ENCODE data around the gene RBM26.

The RBM26 gene

GRCh38 chr13:79442706-79443105 lies 36.7 kb upstream of the RBM26 start:
- Histone ChIP-seq H3K4me1 (ENCODE audit: control insufficient read depth, insufficient read depth, low read length) (peaks cover 7% of the 10 kb centered on the region), H3K9me3 (ENCODE audit: control insufficient read depth, low read length) (no peaks in the 10 kb centered on the region), H3K36me3 (ENCODE audit: control insufficient read depth, insufficient read depth, low read length) (no peaks in the 10 kb centered on the region), H3K27ac (ENCODE audit: insufficient read depth, low read depth, low read length, poor library complexity, severe bottlenecking) (no peak overlapping the region), H3K27me3 (ENCODE audit: control insufficient read depth, insufficient read depth, low read length, poor library complexity, severe bottlenecking) (no peaks in the 10 kb centered on the region), H3K4me3 (ENCODE audit: insufficient read depth, low read depth, low read length) (no peak overlapping the region)
- no CpG with 5 or more reads among the region's 3 CpGs for WGBS, 2 experiments

- no peaks in the 10 kb centered on the region for H3K27me3 ChIP-seq (ENCODE audit: control insufficient read depth, insufficient read depth, low read length, poor library complexity, severe bottlenecking)
- H3K9me3 ChIP-seq (ENCODE audit: control insufficient read depth, low read length), result no peaks in the 10 kb centered on the region
- no peaks in the 10 kb centered on the region for H3K36me3 ChIP-seq (ENCODE audit: control insufficient read depth, insufficient read depth, low read length)
- WGBS, 2 experiments, result 100% methylated on average over 1 of the region's 1 CpG; no CpG with 5 or more reads in 1 of the 2 experiments
- no peak overlapping the region for H3K27ac ChIP-seq (ENCODE audit: insufficient read depth, low read depth, low read length, poor library complexity, severe bottlenecking)
- H3K4me3 ChIP-seq (ENCODE audit: insufficient read depth, low read depth, low read length), result no peak overlapping the region
- peaks cover 7% of the 10 kb centered on the region for H3K4me1 ChIP-seq (ENCODE audit: control insufficient read depth, insufficient read depth, low read length)
Observed at GRCh38 chr13:79442221-79442620, 36.2 kb upstream of the RBM26 start.

- Histone ChIP-seq H3K4me1 (ENCODE audit: control insufficient read depth, insufficient read depth, low read length) (no peaks in the 10 kb centered on the region), H3K27me3 (ENCODE audit: control insufficient read depth, insufficient read depth, low read length, poor library complexity, severe bottlenecking) (no peaks in the 10 kb centered on the region), H3K36me3 (ENCODE audit: control insufficient read depth, insufficient read depth, low read length) (no peaks in the 10 kb centered on the region), H3K9me3 (ENCODE audit: control insufficient read depth, low read length) (no peaks in the 10 kb centered on the region), H3K27ac (ENCODE audit: insufficient read depth, low read depth, low read length, poor library complexity, severe bottlenecking) (no peak overlapping the region), H3K4me3 (ENCODE audit: insufficient read depth, low read depth, low read length) (no peak overlapping the region)
- 84 to 86% methylated on average over 5 of the region's 5 CpGs for WGBS, 2 experiments
Observed at GRCh38 chr13:79440958-79441528, 35.0 kb upstream of the RBM26 start.

DNA sequence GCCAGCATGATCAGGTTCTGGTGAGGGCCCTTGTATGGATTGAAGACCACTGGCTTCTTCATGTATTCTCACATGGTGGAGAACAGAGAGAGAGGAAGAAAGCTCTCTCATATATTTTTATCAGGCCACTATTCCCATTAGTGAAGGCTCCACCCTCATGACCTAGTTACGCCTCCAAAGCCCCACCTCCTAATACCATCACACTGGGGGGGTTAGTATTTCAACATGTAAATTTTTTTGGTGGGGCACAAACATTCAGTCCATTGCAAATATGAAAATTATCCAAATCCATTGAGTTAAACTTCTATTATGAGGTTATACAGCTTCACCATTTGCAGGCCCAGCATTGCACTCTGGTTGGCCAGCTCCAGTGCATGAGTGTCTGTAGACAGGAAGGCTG lies 33.2 kb upstream of the RBM26 start:
- WGBS, 2 experiments, result 100% methylated on average over 1 of the region's 1 CpG; no CpG with 5 or more reads in 1 of the 2 experiments
- Histone ChIP-seq H3K4me1 (ENCODE audit: control insufficient read depth, insufficient read depth, low read length) (no peaks in the 10 kb centered on the region), H3K9me3 (ENCODE audit: control insufficient read depth, low read length) (no peaks in the 10 kb centered on the region)

GRCh38 chr13:79435561-79435990 lies 29.5 kb upstream of the RBM26 start:
- Histone ChIP-seq H3K27me3 (ENCODE audit: control insufficient read depth, insufficient read depth, low read length, poor library complexity, severe bottlenecking) (no peaks in the 10 kb centered on the region), H3K36me3 (ENCODE audit: control insufficient read depth, insufficient read depth, low read length) (no peaks in the 10 kb centered on the region), H3K9me3 (ENCODE audit: control insufficient read depth, low read length) (no peaks in the 10 kb centered on the region), H3K4me3 (ENCODE audit: insufficient read depth, low read depth, low read length) (no peak overlapping the region), H3K4me1 (ENCODE audit: control insufficient read depth, insufficient read depth, low read length) (no peaks in the 10 kb centered on the region), H3K27ac (ENCODE audit: insufficient read depth, low read depth, low read length, poor library complexity, severe bottlenecking) (no peak overlapping the region)
- WGBS, 2 experiments, result 100% methylated on average over 1 of the region's 1 CpG; no CpG with 5 or more reads in 1 of the 2 experiments

More for the DNA sequence above, 33.2 kb upstream of the RBM26 start:
- Histone ChIP-seq H3K27ac (ENCODE audit: insufficient read depth, low read depth, low read length, poor library complexity, severe bottlenecking) (no peak overlapping the region), H3K4me3 (ENCODE audit: insufficient read depth, low read depth, low read length) (no peak overlapping the region), H3K36me3 (ENCODE audit: control insufficient read depth, insufficient read depth, low read length) (no peaks in the 10 kb centered on the region), H3K27me3 (ENCODE audit: control insufficient read depth, insufficient read depth, low read length, poor library complexity, severe bottlenecking) (no peaks in the 10 kb centered on the region)

DNA sequence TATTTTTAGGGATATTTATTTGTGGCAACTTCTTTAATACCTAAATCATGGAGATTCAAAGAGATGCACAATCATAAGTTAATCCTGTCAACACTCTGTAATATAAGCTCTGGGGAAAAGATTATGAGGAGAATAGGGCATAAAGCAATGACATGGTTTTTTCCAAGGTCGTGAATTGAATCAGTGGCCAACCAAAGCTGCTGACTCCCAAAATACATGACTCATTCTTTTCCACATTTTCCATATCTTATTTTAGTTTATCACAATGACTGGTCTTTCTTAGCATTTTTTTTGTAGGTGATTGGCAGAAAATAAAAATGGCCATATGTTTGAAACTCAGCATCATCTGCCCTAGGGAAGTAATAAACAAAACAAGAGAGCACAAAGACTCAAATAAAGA lies 28.5 kb upstream of the RBM26 start:
- H3K27me3 ChIP-seq (ENCODE audit: control insufficient read depth, insufficient read depth, low read length, poor library complexity, severe bottlenecking), result no peaks in the 10 kb centered on the region
- WGBS, 2 experiments, result 93 to 94% methylated on average over 1 of the region's 1 CpG
- no peaks in the 10 kb centered on the region for H3K4me1 ChIP-seq (ENCODE audit: control insufficient read depth, insufficient read depth, low read length)
- H3K36me3 ChIP-seq (ENCODE audit: control insufficient read depth, insufficient read depth, low read length), result no peaks in the 10 kb centered on the region
- no peak overlapping the region for H3K4me3 ChIP-seq (ENCODE audit: insufficient read depth, low read depth, low read length)
- no peaks in the 10 kb centered on the region for H3K9me3 ChIP-seq (ENCODE audit: control insufficient read depth, low read length)
- no peak overlapping the region for H3K27ac ChIP-seq (ENCODE audit: insufficient read depth, low read depth, low read length, poor library complexity, severe bottlenecking)

DNA sequence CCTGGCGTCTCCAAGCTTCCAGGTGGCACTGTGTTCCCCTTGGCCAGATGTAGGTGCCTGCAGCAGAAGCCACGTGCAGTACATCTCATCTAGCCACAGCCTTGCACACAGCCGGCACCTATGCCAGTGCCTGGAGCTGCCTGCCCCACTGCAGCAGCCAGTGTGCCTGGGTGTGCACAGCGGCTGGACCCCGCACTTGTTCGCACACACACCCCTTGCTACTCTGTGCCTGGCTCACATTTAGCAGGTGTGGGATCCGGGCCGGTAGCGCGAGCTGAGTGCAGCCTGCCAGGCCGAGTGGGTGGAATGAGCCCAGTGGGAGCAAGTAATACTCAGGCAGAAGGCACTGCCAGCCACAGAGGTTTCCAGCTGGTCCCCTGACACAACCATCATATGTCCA lies 26.9 kb upstream of the RBM26 start:
- 97% methylated on average over 11 of the region's 11 CpGs for WGBS, 2 experiments
- Histone ChIP-seq H3K27ac (ENCODE audit: insufficient read depth, low read depth, low read length, poor library complexity, severe bottlenecking) (no peak overlapping the region), H3K27me3 (ENCODE audit: control insufficient read depth, insufficient read depth, low read length, poor library complexity, severe bottlenecking) (no peaks in the 10 kb centered on the region), H3K36me3 (ENCODE audit: control insufficient read depth, insufficient read depth, low read length) (no peaks in the 10 kb centered on the region), H3K9me3 (ENCODE audit: control insufficient read depth, low read length) (no peaks in the 10 kb centered on the region), H3K4me1 (ENCODE audit: control insufficient read depth, insufficient read depth, low read length) (no peaks in the 10 kb centered on the region), H3K4me3 (ENCODE audit: insufficient read depth, low read depth, low read length) (no peak overlapping the region)

- Histone ChIP-seq H3K36me3 (ENCODE audit: control insufficient read depth, insufficient read depth, low read length) (no peaks in the 10 kb centered on the region), H3K4me1 (ENCODE audit: control insufficient read depth, insufficient read depth, low read length) (peaks cover 5% of the 10 kb centered on the region), H3K9me3 (ENCODE audit: control insufficient read depth, low read length) (no peaks in the 10 kb centered on the region), H3K27me3 (ENCODE audit: control insufficient read depth, insufficient read depth, low read length, poor library complexity, severe bottlenecking) (no peaks in the 10 kb centered on the region), H3K27ac (ENCODE audit: insufficient read depth, low read depth, low read length, poor library complexity, severe bottlenecking) (no peak overlapping the region), H3K4me3 (ENCODE audit: insufficient read depth, low read depth, low read length) (no peak overlapping the region)
- WGBS, 2 experiments, result 93 to 94% methylated on average over 6 of the region's 6 CpGs
Observed at GRCh38 chr13:79432086-79432485, 26.0 kb upstream of the RBM26 start.

- Histone ChIP-seq H3K36me3 (ENCODE audit: control insufficient read depth, insufficient read depth, low read length) (no peaks in the 10 kb centered on the region), H3K9me3 (ENCODE audit: control insufficient read depth, low read length) (no peaks in the 10 kb centered on the region), H3K27ac (ENCODE audit: insufficient read depth, low read depth, low read length, poor library complexity, severe bottlenecking) (no peak overlapping the region), H3K4me1 (ENCODE audit: control insufficient read depth, insufficient read depth, low read length) (peaks cover 5% of the 10 kb centered on the region), H3K4me3 (ENCODE audit: insufficient read depth, low read depth, low read length) (no peak overlapping the region), H3K27me3 (ENCODE audit: control insufficient read depth, insufficient read depth, low read length, poor library complexity, severe bottlenecking) (no peaks in the 10 kb centered on the region)
Observed at GRCh38 chr13:79429309-79429708, 23.3 kb upstream of the RBM26 start.

- no peaks in the 10 kb centered on the region for H3K27me3 ChIP-seq (ENCODE audit: control insufficient read depth, insufficient read depth, low read length, poor library complexity, severe bottlenecking)
- no peak overlapping the region for H3K27ac ChIP-seq (ENCODE audit: insufficient read depth, low read depth, low read length, poor library complexity, severe bottlenecking)
- peaks cover 5% of the 10 kb centered on the region for H3K4me1 ChIP-seq (ENCODE audit: control insufficient read depth, insufficient read depth, low read length)
- H3K36me3 ChIP-seq (ENCODE audit: control insufficient read depth, insufficient read depth, low read length), result no peaks in the 10 kb centered on the region
- WGBS, 2 experiments, result 100% methylated on average over 1 of the region's 2 CpGs; no CpG with 5 or more reads in 1 of the 2 experiments
- H3K4me3 ChIP-seq (ENCODE audit: insufficient read depth, low read depth, low read length), result no peak overlapping the region
- no peaks in the 10 kb centered on the region for H3K9me3 ChIP-seq (ENCODE audit: control insufficient read depth, low read length)
Observed at GRCh38 chr13:79427883-79428282, 21.8 kb upstream of the RBM26 start.

DNA sequence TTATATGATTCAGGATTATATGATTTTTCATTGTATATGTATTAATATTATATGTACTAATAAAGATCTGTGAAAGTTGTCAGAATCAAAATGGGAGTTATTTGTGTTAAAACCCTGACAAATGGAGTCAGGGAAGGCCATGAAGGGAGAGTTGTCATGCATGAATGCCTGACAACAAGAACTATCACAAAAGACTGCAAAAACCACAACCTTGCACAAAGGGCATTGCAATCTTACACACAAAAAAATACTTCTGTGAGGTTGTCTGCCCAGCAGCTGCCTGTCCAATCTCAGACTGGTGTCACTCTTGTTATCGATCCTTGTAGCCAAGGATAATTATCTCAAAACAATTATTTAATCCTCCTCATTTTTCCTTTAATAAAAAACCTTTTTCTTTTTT lies 21.2 kb upstream of the RBM26 start:
- Histone ChIP-seq H3K4me1 (ENCODE audit: control insufficient read depth, insufficient read depth, low read length) (peaks cover 5% of the 10 kb centered on the region), H3K4me3 (ENCODE audit: insufficient read depth, low read depth, low read length) (no peak overlapping the region), H3K27me3 (ENCODE audit: control insufficient read depth, insufficient read depth, low read length, poor library complexity, severe bottlenecking) (no peaks in the 10 kb centered on the region), H3K27ac (ENCODE audit: insufficient read depth, low read depth, low read length, poor library complexity, severe bottlenecking) (no peak overlapping the region), H3K36me3 (ENCODE audit: control insufficient read depth, insufficient read depth, low read length) (no peaks in the 10 kb centered on the region), H3K9me3 (ENCODE audit: control insufficient read depth, low read length) (no peaks in the 10 kb centered on the region)
- WGBS, 2 experiments, result 72 to 86% methylated on average over 1 of the region's 1 CpG

Data from ectodermal cell (in vitro differentiated cells).